Measurements from ENCODE around the gene KIF26B.

The KIF26B gene

GRCh38 chr1:245181158-245181517, 26.4 kb downstream of the KIF26B start:
- no peak for DNase-seq (ENCODE audit: insufficient read length, low spot score)
- no peak for TF ChIP-seq CTCF (IDR thresholded peaks at IDR 0.05; ENCODE audit: insufficient read depth, missing control alignments)
- no peak for FAIRE-seq

- DNase-seq (ENCODE audit: insufficient read length, low spot score): no peak
- no peak for TF ChIP-seq CTCF (IDR thresholded peaks at IDR 0.05; ENCODE audit: insufficient read depth, missing control alignments)
- no peak for FAIRE-seq
Observed at GRCh38 chr1:245182028-245182427, 27.2 kb downstream of the KIF26B start.

- no peak for DNase-seq (ENCODE audit: insufficient read length, low spot score)
- no peak for FAIRE-seq
- no peak for TF ChIP-seq CTCF (IDR thresholded peaks at IDR 0.05; ENCODE audit: insufficient read depth, missing control alignments)
Observed at GRCh38 chr1:245183429-245183828, 28.6 kb downstream of the KIF26B start.

GRCh38 chr1:245184779-245185178, 30.0 kb downstream of the KIF26B start:
- DNase-seq (ENCODE audit: insufficient read length, low spot score) (no peak), FAIRE-seq (no peak)
- no peak for TF ChIP-seq CTCF (IDR thresholded peaks at IDR 0.05; ENCODE audit: insufficient read depth, missing control alignments)

- FAIRE-seq (no peak), DNase-seq (ENCODE audit: insufficient read length, low spot score) (no peak)
- no peak for TF ChIP-seq CTCF (IDR thresholded peaks at IDR 0.05; ENCODE audit: insufficient read depth, missing control alignments)
Observed at GRCh38 chr1:245188403-245188802, 33.6 kb downstream of the KIF26B start.

- TF ChIP-seq CTCF (IDR thresholded peaks at IDR 0.05; ENCODE audit: insufficient read depth, missing control alignments): no peak
- FAIRE-seq (no peak), DNase-seq (ENCODE audit: insufficient read length, low spot score) (no peak)
Observed at GRCh38 chr1:245195398-245195797, 40.6 kb downstream of the KIF26B start.

- FAIRE-seq (peak; percentile 90), DNase-seq (ENCODE audit: insufficient read length, low spot score) (peak; percentile 52)
- no peak for TF ChIP-seq CTCF (IDR thresholded peaks at IDR 0.05; ENCODE audit: insufficient read depth, missing control alignments)
Observed at GRCh38 chr1:245197121-245197520, 42.3 kb downstream of the KIF26B start.
